ENCODE data around the gene RAP1GDS1.

DNA sequence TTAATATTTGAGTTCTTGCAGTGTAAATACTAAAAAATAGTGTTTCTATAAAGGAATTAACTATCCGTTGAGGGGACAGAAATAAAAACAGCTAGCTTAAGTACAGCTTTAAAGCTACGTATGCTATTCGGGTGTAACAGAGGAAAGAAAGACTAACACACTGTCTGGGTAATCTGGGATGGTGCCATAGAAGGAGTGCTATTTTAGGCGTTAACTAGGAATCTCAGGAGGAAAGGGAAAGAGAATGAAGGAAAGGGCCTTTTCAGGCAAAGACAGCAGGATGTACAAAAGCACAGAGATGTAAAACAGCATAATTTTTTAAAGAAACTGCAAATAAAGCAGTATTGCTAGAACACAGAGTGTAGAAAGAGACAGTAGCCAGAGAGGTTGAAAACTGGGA lies 161.8 kb downstream of the RAP1GDS1 start:
- TF ChIP-seq, protein P1, sequence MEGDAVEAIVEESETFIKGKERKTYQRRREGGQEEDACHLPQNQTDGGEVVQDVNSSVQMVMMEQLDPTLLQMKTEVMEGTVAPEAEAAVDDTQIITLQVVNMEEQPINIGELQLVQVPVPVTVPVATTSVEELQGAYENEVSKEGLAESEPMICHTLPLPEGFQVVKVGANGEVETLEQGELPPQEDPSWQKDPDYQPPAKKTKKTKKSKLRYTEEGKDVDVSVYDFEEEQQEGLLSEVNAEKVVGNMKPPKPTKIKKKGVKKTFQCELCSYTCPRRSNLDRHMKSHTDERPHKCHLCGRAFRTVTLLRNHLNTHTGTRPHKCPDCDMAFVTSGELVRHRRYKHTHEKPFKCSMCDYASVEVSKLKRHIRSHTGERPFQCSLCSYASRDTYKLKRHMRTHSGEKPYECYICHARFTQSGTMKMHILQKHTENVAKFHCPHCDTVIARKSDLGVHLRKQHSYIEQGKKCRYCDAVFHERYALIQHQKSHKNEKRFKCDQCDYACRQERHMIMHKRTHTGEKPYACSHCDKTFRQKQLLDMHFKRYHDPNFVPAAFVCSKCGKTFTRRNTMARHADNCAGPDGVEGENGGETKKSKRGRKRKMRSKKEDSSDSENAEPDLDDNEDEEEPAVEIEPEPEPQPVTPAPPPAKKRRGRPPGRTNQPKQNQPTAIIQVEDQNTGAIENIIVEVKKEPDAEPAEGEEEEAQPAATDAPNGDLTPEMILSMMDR (IDR thresholded peaks at IDR 0.05; ENCODE audit: low read depth, low read length) = no peak
- TF ChIP-seq MYC (IDR thresholded peaks at IDR 0.05; ENCODE audit: low read depth, low read length) = no peak
- no peak for TF ChIP-seq POLR2A (IDR thresholded peaks at IDR 0.05; ENCODE audit: extremely low read depth, insufficient read length)
- TF ChIP-seq, protein P2, sequence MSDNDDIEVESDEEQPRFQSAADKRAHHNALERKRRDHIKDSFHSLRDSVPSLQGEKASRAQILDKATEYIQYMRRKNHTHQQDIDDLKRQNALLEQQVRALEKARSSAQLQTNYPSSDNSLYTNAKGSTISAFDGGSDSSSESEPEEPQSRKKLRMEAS (IDR thresholded peaks at IDR 0.05; ENCODE audit: low read depth, low read length) = no peak

Measured in NB4 (cell line).